ENCODE data around the gene NDUFC2.

- TF ChIP-seq CTCF (IDR thresholded peaks at IDR 0.05) (no peak), POLR2A (IDR thresholded peaks at IDR 0.05) (no peak)
Observed at GRCh38 chr11:78037825-78038620, 41.6 kb downstream of the NDUFC2 start.
